Upper lobe of left lung (tissue), 4 donors: ENCODE results near the gene FARP1.

Experiments
- CTCF ChIP-seq, 6 experiments: fragments of 450-650 bp in 4 of 6; fragments of 200-600 bp in 2 of 6; sonication (generic) in 2 of 6; IDR thresholded peaks; one replicate each; pipeline ENCODE4 v1.5.1; 2016 to 2019; ENCODE audit warnings: antibody characterized with exemption in 6 of 6
- EP300 ChIP-seq, 4 donors: sonication (generic); formaldehyde crosslinking; IDR thresholded peaks; one replicate each; pipeline ENCODE4 v1.5.1; 2017; ENCODE audit warnings: antibody characterized with exemption in 4 of 4, control low read depth in 2 of 4
- POLR2A ChIP-seq, 4 donors: fragments of 450-650 bp; IDR thresholded peaks; one replicate each; pipeline ENCODE4 v1.5.1; 2016 to 2017; ENCODE audit warnings: antibody characterized with exemption in 4 of 4, mild to moderate bottlenecking in 2 of 4
- POLR2AphosphoS5 ChIP-seq, 2 donors: sonication (generic); formaldehyde crosslinking; IDR thresholded peaks; one replicate each; pipeline ENCODE4 v1.5.1; 2017; ENCODE audit warnings: antibody characterized with exemption in 2 of 2

- TF ChIP-seq POLR2AphosphoS5 (IDR thresholded peaks at IDR 0.05), result no peak
- no peak for TF ChIP-seq POLR2A (IDR thresholded peaks at IDR 0.05)
- TF ChIP-seq CTCF (IDR thresholded peaks at IDR 0.05), result no peak
- TF ChIP-seq EP300 (IDR thresholded peaks at IDR 0.05), result no peak
Observed at GRCh38 chr13:98371516-98372023, 228.7 kb downstream of the FARP1 start.
